ENCODE results near the gene GNAS-AS1.

Gene GNAS-AS1

DNA sequence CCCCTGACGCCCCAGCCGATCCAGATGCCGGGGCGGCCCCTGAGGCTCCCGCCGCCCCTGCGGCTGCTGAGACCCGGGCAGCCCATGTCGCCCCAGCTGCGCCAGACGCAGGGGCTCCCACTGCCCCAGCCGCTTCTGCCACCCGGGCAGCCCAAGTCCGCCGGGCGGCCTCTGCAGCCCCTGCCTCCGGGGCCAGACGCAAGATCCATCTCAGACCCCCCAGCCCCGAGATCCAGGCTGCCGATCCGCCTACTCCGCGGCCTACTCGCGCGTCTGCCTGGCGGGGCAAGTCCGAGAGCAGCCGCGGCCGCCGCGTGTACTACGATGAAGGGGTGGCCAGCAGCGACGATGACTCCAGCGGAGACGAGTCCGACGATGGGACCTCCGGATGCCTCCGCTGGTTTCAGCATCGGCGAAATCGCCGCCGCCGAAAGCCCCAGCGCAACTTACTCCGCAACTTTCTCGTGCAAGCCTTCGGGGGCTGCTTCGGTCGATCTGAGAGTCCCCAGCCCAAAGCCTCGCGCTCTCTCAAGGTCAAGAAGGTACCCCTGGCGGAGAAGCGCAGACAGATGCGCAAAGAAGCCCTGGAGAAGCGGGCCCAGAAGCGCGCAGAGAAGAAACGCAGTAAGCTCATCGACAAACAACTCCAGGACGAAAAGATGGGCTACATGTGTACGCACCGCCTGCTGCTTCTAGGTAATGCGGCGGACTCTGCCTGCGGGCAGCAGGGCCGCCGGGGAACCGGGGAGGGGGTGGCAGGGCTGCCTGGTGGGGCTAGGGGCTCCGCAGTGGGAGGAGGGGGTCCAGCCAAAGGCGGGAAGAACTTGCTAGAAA is 4.2 kb upstream of the GNAS-AS1 start:
- DNase-seq = no peak

DNA sequence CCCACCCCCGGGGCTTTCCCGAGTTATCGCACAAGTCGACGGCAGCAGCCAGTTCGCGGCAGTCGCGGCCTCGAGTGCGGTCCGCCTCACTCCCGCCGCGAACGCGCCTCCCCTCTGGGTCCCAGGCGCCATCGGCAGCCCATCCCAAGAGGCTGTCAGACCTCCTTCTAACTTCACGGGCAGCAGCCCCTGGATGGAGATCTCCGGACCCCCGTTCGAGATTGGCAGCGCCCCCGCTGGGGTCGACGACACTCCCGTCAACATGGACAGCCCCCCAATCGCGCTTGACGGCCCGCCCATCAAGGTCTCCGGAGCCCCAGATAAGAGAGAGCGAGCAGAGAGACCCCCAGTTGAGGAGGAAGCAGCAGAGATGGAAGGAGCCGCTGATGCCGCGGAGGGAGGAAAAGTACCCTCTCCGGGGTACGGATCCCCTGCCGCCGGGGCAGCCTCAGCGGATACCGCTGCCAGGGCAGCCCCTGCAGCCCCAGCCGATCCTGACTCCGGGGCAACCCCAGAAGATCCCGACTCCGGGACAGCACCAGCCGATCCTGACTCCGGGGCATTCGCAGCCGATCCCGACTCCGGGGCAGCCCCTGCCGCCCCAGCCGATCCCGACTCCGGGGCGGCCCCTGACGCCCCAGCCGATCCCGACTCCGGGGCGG is 3.4 kb upstream of the GNAS-AS1 start:
- DNase-seq = no peak

GRCh38 chr20:58853466-58853865 is 2.8 kb upstream of the GNAS-AS1 start:
- DNase-seq = no peak

- peak; percentile 81 for DNase-seq
Measured at GRCh38 chr20:58852543-58853271, 2.0 kb upstream of the GNAS-AS1 start, which contains the start of gene GNAS. GNAS (plus strand) TSS chr20:58852716.

DNA sequence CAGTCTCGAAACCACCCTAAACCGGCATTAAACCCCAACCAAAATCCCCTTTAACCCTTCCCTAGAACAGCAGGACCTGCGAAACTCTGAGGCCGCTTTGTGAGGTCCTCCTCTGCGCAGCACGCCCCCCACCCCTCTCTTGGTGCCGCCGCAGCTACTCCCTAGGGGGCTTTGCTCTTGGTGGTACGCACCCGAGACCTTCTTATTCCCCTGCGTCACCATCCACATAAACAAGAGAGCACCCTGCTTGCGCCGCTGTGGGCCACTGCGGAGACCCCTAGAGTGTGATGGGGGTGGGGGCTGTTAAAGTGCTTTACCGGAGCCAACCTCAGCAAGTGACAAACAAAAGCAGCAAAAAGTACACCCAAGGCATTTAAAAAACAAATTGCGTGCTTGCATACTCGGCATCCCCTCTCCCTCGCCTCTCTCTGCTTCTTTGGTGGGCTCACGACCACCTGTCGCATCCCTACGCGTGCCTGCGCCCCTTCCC is 1.3 kb upstream of the GNAS-AS1 start:
- no peak for DNase-seq

- no peak for DNase-seq
Measured at GRCh38 chr20:58851221-58851968, 693 bp upstream of the GNAS-AS1 start.

GRCh38 chr20:58847463-58847862 is 3.2 kb downstream of the GNAS-AS1 start:
- no peak for DNase-seq

DNA sequence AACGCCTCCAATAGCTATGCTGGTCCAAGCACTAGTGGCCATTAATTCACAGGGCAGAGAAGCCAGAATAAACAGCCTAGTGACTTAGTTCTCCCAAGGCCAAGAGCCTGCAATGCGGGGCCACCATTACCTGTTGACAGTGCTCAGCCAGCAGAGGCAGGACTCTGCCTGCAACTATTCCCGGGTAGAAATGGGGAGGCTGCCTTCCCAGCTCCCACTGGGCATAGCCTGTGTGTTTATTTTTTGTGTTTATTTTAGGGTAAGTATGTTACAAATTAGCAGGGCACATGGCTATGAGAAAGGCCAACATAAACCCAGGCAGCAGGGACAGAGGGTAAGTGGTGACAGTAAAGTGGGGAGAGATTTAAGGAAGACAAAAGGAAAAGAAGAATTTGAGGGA is 5.0 kb downstream of the GNAS-AS1 start:
- no peak for DNase-seq

DNA sequence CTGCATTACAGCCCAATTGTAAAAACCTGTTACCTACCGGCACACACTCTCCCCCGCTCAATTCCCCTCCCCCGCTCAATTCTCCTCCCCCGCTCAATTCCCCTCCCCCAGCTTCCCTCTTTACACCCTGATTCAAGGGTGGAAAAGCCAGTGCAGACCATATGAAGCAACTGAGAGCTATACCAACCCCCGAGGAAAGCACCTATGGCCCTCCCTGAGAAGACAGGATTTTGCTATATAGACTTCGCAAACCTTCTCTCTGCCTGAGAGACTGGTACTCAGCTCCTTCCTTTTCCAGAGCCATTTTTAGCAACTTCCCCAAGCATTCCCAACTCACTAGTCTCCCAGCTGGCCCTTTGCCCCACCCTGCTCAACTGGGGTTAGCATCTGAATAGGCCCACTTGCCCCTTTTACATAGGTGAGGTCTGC is 7.6 kb downstream of the GNAS-AS1 start:
- no peak for DNase-seq

- no peak for DNase-seq
Measured at GRCh38 chr20:58842276-58842675, 8.4 kb downstream of the GNAS-AS1 start.

- no peak for DNase-seq
Measured at GRCh38 chr20:58841539-58842264, 9.0 kb downstream of the GNAS-AS1 start.

GRCh38 chr20:58840816-58841538 is 9.7 kb downstream of the GNAS-AS1 start:
- DNase-seq = no peak

GRCh38 chr20:58839991-58840747 is 10.5 kb downstream of the GNAS-AS1 start:
- DNase-seq = no peak

- DNase-seq = peak; percentile 79
Measured at GRCh38 chr20:58839474-58839874, 11.2 kb downstream of the GNAS-AS1 start.

DNA sequence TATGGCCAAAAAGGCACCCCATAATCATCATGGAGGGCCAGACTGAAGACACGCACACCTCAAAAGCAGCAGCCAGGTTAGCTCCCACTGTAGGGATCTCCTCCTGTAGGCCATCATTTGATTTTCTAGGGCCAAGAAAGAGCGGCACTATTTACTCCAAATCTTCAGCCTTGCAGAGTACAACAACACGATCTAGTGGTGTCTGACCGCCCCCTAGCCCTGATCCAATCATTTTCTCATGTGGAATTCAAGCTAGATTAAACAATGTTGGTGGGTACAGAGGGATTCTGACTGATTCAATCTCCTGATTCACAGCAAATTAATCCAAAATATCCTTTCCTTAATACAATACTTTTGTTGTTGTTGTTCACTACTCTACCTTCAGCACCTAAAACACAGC is 12.5 kb downstream of the GNAS-AS1 start:
- DNase-seq = no peak

- DNase-seq = no peak
Measured at GRCh38 chr20:58837717-58838116, 13.0 kb downstream of the GNAS-AS1 start.

DNA sequence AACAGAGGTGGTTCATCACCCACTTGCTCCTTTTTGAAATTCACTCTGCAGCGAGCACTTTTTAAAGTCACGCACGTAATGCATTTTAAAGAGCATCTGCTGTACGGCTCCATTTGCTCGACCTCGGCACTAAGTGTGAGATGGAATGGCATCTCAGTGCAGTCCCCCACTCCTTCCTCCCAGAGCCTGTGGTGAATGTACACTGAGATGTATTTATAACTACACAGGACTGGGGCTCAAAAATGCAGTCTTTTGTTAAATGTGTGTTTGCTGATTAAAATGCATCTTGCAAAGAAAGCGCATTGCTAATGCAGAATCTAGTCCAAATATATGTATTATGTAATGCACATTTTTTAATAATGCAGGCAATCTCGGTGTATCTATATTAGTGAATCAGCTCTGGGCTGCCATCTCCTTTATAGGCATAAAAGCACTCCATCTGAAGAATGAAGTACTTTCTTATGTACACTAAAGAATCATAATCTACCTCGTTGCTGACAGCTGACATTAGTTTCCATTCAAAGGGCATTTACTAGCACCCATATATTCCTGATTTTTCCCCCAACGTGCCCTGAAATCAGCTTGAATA is 14.0 kb downstream of the GNAS-AS1 start:
- no peak for DNase-seq

DNA sequence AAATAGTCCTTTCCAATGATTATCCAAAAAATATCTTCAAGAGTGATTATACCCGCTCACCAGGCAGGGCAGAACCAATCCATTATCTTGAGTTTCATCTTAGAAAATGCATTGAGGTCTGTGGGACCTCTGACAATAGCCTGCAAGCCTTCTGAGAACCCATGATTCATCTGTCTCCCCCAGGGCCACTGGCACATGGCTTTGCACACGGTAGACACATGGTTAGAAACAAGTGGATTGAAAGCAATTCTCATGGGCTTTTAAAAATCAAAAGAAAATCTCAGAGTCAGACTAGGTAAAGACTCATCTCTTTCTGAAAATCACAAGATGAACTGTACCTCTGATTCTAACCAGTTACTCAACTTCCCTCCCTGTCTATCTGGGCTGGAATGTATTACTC is 15.5 kb downstream of the GNAS-AS1 start:
- no peak for DNase-seq

- no peak for DNase-seq
Measured at GRCh38 chr20:58833921-58834320, 16.8 kb downstream of the GNAS-AS1 start.

GRCh38 chr20:58832457-58832856 is 18.2 kb downstream of the GNAS-AS1 start:
- DNase-seq = no peak

Measured in left hindlimb (tissue), 1 donor.